ENCODE data around the gene TNRC6A.

GRCh38 chr16:24728891-24729242 is 584 bp upstream of the TNRC6A start:
- TF ChIP-seq, protein P1, sequence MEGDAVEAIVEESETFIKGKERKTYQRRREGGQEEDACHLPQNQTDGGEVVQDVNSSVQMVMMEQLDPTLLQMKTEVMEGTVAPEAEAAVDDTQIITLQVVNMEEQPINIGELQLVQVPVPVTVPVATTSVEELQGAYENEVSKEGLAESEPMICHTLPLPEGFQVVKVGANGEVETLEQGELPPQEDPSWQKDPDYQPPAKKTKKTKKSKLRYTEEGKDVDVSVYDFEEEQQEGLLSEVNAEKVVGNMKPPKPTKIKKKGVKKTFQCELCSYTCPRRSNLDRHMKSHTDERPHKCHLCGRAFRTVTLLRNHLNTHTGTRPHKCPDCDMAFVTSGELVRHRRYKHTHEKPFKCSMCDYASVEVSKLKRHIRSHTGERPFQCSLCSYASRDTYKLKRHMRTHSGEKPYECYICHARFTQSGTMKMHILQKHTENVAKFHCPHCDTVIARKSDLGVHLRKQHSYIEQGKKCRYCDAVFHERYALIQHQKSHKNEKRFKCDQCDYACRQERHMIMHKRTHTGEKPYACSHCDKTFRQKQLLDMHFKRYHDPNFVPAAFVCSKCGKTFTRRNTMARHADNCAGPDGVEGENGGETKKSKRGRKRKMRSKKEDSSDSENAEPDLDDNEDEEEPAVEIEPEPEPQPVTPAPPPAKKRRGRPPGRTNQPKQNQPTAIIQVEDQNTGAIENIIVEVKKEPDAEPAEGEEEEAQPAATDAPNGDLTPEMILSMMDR (IDR thresholded peaks at IDR 0.05), result no peak
- no peak for TF ChIP-seq EZH2phosphoT487 (IDR thresholded peaks at IDR 0.05)
